GM12874 (cell line): ENCODE measurements around the gene NT5C1B.

Experiments used
- TF ChIP-seq, protein P1 (sequence below): IDR thresholded peaks from 2 replicates; pipeline ENCODE4 v1.5.1; 2011; ENCODE audit warnings: low read depth, mild to moderate bottlenecking, control low read depth, low read length, moderate library complexity; ENCODE audit not compliant: insufficient read depth

Gene NT5C1B

DNA sequence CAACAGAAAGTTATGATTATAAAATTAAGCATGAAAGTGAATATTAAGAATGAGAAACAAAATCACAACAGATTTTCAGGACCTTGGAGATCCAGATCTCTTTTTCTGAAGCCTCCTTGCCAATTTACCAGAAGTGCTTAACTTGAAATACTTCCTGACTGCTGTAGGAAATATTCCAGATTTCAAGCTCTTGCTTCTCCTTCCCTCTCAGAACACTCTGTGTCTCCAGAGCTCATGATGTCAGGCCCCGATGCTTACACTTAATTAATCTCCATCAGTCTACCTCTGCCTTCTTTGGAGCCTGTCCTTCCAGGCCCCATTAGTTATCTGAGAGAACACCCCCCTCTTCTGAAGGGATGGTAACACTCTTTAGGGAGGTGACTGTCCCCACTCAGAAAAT, 20.7 kb upstream of the NT5C1B start:
- TF ChIP-seq, protein P1, sequence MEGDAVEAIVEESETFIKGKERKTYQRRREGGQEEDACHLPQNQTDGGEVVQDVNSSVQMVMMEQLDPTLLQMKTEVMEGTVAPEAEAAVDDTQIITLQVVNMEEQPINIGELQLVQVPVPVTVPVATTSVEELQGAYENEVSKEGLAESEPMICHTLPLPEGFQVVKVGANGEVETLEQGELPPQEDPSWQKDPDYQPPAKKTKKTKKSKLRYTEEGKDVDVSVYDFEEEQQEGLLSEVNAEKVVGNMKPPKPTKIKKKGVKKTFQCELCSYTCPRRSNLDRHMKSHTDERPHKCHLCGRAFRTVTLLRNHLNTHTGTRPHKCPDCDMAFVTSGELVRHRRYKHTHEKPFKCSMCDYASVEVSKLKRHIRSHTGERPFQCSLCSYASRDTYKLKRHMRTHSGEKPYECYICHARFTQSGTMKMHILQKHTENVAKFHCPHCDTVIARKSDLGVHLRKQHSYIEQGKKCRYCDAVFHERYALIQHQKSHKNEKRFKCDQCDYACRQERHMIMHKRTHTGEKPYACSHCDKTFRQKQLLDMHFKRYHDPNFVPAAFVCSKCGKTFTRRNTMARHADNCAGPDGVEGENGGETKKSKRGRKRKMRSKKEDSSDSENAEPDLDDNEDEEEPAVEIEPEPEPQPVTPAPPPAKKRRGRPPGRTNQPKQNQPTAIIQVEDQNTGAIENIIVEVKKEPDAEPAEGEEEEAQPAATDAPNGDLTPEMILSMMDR = no peak

DNA sequence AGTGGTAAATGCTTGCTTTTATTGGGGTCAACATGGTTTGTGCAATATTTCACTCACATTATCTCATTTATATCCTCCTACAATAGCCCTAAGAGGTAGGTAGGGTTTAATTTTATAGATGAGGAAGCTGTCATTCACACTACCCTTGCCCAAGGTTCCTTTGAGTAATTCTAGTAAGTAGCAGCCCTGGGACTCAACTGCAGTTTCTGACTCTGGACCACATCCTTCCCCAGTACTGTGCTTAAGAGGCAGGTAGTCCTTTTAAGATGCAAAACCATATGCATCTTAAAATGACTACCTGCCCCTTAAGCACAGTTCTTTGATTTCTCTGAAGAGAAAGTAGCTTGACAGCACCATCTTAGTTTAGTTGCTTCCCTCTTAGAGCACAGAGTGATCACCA, 15.7 kb upstream of the NT5C1B start:
- TF ChIP-seq, protein P1 = no peak

DNA sequence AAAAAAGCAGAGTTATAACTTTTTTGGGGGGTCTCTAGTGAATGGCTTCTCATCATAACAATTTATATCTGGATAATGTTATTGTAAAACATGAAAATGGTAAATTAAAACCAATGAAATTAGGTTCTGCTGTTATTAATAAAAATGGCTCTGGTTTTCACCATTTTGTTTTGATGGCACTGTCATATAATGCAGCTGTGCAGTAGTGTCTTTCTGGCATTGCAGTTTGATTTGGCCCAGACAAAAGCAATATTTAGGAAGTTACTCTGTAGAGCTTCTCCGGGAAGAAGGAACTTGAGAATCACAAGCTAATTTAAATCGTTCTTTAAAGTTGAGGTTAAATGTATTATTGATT, 15.1 kb upstream of the NT5C1B start:
- TF ChIP-seq, protein P1 = no peak

GRCh38 chr2:18603854-18604530, 14.6 kb upstream of the NT5C1B start:
- TF ChIP-seq, protein P1 = no peak

DNA sequence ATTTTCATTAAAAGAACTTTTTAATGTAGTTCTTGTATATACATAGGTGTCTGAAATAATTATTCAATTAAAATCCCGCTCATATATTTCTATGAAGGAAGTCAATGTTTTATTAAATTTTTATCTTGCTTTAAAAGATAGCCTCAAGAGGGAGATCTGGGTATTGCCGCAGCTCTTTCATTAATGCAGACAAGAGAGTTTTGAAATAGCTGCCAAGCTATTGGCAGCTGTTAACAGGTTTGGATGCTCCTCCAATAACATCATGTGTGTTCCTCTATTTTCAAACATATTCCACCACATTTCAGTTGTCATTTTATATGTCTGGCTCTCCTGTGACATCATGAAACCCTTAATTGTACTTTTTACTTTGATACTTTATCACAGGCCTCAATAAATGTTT, 12.9 kb upstream of the NT5C1B start:
- TF ChIP-seq, protein P1 = no peak

- TF ChIP-seq, protein P1 = no peak
Measured at GRCh38 chr2:18600255-18600613, 10.9 kb upstream of the NT5C1B start.

GRCh38 chr2:18599509-18600254, 10.3 kb upstream of the NT5C1B start:
- TF ChIP-seq, protein P1 = no peak
